ENCODE results near the gene FAM120AOS.

DNA sequence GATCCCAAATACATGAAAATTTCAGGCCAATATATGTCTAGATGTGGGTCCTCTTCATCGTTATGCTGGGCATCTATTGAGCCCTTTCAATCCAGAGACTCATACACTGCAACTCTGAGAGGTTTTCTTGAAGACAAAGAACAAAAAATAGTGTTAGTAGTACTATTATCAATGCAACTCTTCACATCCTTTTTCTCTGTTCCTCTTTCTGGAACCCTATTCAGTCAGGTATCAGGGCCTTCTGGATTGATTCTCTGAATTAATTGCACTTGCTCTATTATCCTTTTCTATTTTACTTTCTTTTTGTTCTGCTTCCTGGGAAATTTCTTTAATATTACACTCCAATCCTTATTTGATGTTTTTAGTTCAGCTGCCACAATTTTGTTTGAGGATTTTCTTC lies 20.4 kb downstream of the FAM120AOS start:
- TF ChIP-seq, protein P1, sequence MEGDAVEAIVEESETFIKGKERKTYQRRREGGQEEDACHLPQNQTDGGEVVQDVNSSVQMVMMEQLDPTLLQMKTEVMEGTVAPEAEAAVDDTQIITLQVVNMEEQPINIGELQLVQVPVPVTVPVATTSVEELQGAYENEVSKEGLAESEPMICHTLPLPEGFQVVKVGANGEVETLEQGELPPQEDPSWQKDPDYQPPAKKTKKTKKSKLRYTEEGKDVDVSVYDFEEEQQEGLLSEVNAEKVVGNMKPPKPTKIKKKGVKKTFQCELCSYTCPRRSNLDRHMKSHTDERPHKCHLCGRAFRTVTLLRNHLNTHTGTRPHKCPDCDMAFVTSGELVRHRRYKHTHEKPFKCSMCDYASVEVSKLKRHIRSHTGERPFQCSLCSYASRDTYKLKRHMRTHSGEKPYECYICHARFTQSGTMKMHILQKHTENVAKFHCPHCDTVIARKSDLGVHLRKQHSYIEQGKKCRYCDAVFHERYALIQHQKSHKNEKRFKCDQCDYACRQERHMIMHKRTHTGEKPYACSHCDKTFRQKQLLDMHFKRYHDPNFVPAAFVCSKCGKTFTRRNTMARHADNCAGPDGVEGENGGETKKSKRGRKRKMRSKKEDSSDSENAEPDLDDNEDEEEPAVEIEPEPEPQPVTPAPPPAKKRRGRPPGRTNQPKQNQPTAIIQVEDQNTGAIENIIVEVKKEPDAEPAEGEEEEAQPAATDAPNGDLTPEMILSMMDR (IDR thresholded peaks at IDR 0.05; ENCODE audit: control extremely low read depth in 1 of 3, insufficient read depth in 1 of 3, low read depth in 1 of 3, low read length in 3 of 3) = no peak
- TF ChIP-seq EZH2 (IDR thresholded peaks at IDR 0.05; ENCODE audit: low read depth, low read length, severe bottlenecking) = no peak
- TF ChIP-seq CBX5 (IDR thresholded peaks at IDR 0.05; ENCODE audit: low read depth, low read length) = no peak
- no peak for TF ChIP-seq SP1 (IDR thresholded peaks at IDR 0.05; ENCODE audit: low read depth, low read length)
- no peak for TF ChIP-seq CHD2 (IDR thresholded peaks at IDR 0.05; ENCODE audit: low read length)
- no peak for TF ChIP-seq JUND (IDR thresholded peaks at IDR 0.05; ENCODE audit: low read length)
- TF ChIP-seq POLR2A (IDR thresholded peaks at IDR 0.05; ENCODE audit: control extremely low read depth in 1 of 2, low read depth in 2 of 2, low read length in 2 of 2) = no peak
- TF ChIP-seq SRF (IDR thresholded peaks at IDR 0.05; ENCODE audit: low read depth, low read length) = no peak
